Activated T-cell treated with anti-CD3 and anti-CD28 coated beads for 4 hours (primary cell): ENCODE data around the gene RALGAPB.
"Not testable (repeated sequence)": the region's sequence is repeated elsewhere in the genome, so short reads cannot be mapped to it uniquely, and the experiment has no call there.

Source experiments
- DNase-seq: peaks from one replicate; pipeline ENCODE4 v3.0.0-alpha.2; 2020

RALGAPB gene

DNA sequence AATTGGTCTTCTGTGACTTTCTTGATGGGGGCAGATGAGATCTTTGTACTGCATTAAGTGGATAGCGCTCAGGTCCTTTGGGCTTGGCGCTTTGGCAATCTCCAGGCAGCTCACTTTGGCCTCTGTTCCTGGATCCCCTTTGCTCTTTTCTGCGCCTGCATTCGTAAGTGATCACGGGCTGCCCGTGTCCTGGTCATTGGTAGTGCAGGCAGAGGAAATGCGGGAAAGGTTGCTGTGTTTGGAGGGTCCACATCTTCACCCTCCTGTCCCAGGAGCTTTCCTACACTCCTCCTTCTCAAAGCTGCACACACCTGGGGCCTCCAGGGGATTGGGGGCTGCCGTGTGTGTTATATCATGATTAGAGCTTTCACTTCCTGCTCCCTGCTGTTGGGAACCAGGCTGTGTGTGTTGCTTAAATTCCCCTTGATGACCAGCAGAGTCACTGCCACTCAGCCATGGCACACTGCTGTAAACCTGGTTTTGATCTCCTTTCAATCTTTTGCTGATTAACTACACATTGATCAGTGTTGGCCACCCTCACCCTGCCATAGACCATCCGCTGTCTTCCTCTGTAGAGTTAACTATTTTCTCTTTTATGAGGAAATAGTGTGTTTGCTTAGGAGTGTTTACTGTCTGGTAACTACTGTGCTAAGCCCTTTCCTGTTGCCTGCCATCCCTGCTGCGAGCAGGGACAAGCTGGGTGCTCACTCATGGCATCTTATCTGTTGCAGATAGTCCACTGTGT is 24.5 kb upstream of the RALGAPB start:
- DNase-seq: no peak

DNA sequence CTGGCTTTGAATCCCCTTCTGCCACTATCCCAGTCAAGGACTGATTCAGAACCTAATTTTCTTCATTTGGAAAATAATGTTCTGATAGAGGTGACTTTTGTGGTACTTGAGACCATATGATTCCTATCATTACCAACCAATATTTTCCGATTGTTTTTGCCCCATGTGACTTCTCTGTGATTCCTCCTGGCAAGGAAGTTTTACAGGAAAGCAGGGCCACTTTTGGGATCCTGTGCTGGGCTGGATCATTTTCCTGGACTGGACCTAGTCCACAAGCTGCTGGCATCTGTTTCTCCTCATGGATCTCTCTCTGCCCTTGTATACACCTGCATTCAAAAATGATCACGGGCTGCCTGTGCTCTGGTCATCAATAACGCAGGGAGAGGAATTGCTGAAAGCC is 23.6 kb upstream of the RALGAPB start:
- no peak for DNase-seq

DNA sequence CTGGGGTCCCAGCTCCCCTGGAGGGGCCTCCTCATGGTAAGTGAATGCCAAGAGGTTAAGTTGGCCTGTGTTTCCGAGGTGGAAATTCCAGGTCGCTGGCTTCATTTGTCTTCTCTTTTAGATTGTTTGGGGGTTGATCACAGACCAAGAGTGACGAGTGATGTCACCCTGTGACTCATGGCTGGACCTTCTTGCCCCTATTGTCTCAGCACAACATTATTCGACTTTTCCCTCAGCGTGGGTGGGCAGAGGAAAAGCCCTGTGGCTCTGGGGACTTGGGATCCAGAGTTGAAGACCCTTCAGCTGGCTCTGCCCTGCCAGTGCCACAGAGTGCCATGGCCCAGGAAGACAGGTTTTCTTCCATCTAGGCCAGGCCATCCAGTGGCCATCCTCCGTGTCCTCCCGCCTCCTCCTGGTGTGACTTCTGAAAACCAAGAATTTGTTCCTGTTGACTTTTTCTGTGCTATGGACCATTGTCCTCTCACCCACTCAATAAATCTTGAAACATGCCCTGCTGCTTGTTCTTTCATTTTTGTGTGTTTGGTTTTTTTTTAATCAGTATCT is 22.1 kb upstream of the RALGAPB start:
- DNase-seq: no peak

DNA sequence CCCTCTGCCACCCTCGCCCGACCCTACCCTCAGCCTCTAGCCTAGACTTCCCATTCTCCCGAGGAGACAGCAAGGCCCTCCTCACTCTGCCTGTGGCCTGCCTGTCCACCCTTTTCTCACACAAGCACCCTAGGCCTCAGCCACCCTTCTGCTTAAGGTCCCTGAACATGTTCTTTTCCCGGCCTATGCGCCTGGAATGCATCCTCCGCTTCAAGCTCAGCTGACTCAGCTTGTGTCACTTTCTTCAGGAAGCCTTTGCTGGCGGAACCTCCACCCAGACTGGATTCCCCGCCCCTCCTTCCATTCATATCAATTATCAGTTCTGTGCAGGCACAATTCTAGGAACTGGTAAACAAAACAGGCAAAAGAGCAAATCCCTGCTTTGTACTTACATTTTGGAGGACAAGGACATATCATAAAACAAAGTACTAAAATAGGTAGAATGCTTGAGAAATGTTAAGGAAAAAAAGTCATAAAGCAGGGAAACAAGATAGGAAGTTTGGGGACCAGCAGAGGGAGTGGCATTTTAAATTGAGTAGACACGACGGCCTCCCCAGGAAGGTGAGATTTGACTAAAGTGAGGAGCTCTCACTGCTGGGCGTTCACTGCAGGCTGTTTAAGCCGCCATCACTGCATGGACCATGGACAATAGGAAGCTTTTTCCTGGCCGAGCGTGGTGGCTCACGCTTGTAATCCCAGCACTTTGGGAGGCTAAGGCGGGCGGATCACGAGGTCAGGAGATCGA is 19.6 kb upstream of the RALGAPB start:
- no peak for DNase-seq

DNA sequence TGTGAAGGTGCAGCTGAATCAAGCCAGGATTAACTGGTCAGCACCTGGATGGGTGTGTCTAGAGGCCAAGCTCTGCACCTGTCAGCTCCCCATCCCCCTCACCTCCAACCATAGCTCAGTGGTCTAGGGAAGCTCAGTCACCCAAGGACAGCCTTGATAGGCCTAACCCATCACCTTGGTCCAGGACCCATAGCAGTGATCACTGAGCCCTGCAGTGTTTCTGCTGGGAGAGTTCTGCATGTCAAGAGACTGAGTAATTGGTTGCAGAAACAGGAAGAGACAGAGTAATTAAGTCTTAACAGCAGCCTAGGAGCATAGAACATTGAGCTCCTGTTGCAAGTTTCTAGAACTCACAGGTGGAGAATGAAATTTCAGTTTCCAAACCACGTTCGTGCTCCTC is 18.7 kb upstream of the RALGAPB start:
- DNase-seq: no peak

DNA sequence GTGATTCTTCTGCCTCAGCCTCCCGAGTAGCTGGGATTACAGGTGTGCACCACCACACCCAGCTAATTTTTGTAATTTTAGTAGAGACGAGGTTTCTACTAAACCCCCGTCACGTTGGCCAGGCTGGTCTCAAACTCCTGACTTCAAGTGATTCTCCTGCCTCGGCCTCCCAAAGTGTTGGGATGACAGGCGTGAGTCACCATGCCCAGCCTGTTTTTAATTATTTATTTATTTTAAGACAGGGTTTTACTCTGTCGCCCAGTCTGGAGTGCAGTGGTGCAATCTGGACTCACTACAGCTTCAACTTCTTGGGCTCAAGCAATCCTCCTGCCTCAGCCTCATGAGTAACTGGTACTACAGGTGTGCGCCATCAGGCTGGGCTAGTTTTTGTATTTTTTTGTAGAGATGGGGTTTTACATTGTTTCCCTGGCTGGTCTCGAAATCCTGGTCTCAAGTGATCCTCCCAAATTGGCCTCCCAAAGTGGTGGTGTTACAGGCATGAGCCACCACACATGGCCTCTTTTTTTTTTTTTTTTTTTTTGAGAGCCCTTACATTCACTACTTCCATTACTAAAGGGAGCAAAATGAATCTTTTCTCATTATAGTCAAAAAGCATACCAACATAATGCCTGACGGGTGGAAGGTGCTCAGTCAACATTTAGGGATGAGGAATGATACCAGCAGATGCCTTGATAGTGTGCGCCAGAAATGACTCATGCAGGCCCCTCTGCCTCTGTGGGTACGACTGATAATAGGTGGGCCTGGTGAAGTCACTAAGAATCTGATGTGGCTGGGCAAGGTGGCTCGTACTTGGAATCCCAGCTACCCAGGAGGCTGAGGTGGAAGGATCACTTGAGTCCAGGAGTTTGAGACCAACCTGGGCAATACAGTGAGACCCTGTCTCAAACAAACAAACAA is 17.8 kb upstream of the RALGAPB start:
- DNase-seq: no peak

DNA sequence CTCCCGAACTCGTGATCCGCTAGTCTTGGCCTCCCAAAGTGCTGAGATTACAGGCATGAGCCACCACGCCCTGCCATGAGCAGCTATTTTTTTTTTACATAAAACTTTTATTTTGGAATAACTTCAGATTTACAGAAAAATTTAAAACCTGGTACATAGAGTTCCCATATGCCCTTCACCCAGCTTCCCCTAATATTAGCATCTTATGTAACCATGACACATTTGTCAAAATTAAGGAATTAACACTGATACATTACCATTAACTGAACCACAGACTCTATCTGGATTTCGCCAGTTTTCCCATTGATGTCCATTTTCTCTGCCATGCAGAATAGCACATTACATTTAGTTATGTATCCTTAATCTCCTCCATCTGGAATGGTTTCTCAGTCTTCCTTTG is 14.3 kb upstream of the RALGAPB start:
- no peak for DNase-seq

DNA sequence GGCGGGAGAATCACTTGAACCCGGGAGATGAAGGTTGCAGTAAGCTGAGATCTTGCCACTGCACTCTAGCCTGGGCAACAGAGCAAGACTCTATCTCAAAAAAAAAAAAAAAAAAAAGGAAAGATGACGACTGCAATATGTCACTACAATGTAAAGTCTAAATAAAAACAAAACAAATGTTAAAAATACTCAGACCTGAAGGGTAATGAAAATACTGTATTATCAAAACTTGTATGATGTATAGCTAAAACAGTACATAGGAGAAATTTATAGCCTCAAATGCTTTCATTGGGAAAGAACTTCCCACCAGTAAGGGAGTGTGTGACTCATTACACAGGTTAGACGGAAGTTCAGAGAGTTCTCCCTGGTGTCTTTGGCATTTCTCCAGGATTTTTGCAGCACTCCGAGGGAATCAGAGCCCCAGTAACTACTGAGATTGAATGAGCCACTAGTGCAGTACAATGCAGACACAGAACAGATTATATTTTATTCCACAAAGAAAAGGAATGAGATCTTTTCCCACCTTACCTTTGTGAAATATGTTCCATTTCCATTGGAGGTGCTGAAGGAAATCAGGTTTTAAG is 12.5 kb upstream of the RALGAPB start:
- DNase-seq: no peak

DNA sequence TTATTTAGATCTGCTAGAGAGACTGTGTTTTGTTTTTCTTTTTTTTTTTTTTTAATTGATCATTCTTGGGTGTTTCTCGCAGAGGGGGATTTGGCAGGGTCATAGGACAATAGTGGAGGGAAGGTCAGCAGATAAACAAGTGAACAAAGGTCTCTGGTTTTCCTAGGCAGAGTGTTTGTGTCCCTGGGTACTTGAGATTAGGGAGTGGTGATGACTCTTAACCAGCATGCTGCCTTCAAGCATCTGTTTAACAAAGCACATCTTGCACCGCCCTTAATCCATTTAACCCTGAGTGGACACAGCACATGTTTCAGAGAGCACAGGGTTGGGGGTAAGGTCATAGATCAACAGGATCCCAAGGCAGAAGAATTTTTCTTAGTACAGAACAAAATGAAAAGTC is 12.0 kb upstream of the RALGAPB start:
- not testable (repeated sequence) for DNase-seq

DNA sequence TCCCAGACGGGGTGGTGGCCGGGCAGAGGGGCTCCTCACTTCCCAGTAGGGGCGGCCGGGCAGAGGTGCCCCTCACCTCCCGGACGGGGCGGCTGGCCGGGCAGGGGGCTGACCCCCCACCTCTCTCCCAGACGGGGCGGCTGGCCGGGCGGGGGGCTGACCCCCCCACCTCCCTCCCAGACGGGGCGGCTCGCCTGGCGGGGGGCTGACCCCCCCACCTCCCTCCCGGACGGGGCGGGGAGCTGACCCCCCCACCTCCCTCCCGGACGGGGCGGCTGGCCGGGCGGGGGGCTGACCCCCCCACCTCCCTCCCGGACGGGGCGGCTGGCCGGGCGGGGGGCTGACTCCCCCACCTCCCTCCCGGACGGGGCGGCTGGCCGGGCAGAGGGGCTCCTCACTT is 11.5 kb upstream of the RALGAPB start:
- not testable (repeated sequence) for DNase-seq

DNA sequence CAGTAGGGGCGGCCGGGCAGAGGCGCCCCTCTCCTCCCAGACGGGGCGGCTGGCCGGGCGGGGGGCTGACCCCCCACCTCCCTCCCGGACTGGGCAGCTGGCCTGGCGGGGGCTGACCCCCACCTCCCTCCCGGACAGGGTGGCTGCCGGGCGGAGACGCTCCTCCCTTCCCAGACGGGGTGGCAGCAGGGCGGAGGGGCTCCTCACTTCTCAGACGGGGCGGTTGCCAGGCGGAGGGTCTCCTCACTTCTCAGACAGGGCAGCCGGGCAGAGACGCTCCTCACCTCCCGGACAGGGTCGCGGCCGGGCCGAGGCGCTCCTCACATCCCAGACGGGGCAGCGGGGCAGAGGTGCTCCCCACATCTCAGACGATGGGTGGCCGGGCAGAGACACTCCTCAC is 11.1 kb upstream of the RALGAPB start:
- DNase-seq: not testable (repeated sequence)

DNA sequence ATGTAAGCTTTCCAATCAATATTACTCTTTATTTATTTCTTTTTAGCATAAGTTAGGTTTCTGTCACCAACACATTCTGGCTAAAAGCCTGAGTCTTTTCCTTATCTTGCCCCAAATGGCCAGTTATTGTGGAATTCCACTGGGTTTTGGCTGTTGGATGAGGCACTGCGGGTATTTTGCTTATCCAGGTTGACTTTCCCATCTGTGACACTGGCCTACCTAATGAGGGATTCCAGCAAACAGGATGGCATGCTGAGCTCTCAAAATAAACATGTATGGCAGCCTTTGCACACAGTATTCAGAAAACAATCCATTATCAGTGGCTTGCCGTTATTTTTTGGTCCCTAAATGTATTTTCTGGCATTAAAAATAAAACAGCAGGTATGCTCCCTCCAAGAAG is 6.5 kb upstream of the RALGAPB start:
- DNase-seq: no peak

DNA sequence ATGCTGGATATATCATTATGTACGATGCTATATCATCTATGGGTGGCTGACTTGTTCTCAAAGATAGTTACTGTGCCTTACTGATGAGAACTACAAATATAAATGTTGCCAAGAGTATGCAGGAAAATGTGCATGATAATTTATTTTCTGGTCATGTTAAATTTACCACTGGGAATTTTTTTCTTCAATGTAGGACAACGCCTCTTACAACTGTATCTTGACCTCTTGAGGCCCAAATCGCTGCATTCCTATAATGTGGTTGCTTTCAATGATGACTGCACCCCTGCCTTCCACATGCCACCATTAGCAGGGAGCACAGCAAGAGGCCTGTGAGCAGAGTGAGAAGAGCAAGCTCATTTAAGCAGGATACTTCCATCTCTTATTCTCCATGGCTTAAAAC is 5.7 kb upstream of the RALGAPB start:
- DNase-seq: no peak

DNA sequence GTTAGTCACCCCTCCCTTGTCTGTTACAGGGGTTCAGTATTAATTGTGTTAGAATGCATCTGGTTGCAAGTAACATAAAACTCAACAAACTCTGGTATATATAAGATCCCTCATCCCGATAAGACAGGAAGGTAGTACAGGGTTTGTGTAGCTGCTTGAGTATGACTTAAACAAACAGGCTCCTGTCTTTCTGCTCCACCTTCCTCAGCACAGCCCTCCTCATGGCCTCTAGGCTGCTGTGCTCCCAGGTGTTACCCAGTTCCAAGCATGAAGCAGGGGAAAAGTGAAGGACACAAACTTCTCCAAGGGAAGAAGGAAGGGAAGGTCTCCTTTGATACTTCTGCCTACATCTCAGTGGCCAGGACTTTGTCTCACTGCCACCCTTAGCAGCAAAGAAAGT is 1.4 kb upstream of the RALGAPB start:
- no peak for DNase-seq

DNA sequence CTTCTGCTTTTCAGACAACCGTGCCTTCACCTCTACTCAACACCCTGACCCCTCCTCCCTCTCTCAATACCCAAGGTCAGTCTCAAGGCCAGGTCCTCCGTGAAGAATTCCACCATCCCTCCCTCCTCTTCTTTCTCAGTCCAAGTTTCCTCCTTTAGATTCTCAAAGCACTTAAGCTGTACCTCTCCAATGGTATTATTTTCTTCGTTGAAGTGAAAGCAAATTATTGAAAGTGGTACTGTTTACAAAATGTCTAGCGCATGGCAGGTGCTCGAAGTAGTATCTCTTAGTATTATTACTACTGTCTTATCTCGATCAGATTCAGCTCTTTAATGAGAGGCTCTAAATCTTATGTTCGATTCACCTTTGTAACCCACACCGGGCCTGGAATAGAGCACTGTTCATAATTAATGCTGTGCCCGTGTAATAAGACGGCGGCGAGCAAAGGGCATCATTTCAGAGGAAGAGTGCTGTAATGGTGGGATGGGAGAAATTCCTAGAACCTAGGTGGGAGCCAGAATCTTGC is 593 bp upstream of the RALGAPB start:
- no peak for DNase-seq

DNA sequence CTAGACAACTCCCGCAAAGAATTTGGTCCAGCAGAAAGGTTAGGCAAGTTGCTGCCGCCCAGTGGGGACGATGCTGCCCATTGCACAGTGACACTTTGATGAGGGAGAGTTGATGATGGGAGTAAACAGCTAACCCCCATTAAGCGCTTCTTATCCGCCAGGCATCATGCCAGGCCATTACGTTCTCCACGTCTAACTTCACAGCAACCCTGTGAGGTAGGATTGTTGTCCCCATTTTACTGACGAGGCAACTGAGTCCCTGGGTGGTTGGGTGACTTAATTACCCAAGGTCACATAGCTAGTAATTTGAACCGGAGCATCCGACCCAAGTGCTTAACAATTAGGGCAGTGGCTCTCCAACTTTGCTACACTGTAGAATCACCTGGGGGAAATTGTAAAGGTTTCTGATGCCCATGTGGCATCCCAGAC is 738 bp downstream of the RALGAPB start:
- no peak for DNase-seq

DNA sequence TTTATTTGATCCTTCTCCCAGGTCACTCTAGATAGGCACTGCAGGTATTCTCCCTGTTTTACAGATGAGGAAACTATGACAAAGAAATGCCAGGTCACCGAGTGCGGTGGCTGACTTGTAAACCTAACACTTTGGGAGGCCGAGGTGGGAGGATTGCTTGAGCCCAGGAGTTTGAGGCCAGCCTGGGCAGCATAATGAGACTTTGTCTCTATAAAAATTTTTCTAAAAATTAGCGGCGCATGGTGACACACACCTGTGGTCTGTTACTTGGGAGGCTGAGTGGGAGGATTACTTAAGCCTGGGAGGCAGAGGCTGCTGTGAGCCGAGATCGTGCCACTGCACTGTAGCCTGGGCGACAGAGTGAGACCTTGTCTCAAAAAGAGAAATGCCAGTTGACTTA is 5.1 kb downstream of the RALGAPB start:
- no peak for DNase-seq

DNA sequence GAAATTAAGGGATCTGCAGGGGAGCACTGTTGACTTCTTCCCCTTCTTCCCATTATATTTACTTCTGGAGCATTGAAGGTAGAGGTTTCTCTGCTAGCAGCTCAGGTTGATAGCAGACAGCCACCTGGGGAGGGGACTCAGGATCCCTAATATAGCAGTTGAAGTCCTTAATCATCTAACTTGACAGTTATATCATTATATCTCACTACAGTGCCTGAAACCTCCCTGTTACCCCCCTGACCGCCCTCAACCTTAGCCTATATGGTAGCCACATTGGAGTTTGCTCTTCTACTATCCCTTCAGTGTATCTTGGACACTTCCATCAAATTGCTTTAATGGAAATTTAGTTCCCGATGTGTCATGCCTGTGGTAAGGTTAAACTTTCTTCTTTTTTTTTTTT is 7.0 kb downstream of the RALGAPB start:
- DNase-seq: no peak

DNA sequence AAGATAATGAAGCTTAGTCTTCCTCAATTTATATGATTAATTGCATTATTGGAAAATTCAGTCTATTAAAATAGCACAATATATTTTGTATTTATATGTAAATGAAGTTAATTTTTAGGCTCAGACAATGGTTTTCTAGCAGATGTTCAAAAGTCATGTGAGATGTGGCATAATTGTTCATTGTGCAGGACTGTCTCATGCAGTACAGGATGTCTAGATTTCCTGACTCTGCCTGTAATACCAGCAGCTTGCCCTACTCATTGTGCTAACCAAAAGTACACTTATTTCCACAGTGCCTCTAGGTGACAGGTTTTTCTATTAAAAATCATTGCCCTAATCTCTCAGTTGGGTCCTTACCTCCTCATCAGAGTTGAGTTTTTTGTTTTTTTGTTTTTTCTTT is 12.4 kb downstream of the RALGAPB start:
- no peak for DNase-seq

DNA sequence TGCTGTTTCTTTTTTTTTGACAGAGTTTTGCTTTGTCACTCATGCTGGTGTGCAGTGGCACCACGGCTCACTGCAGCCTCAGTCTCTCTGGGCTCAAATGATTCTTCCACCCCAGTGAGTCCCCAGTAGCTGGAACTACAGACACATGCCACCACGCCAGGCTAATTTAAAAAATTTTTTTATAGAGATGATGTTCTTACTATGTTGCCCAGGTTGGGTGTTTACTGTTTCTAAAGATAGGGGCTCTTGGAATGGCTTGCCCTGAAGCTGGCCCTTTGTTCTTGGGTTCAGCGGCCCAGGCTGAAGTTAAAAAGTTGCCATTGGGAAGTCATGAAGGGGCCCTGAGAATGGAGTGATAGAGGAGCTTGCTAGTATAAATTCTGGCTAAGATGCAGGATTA is 16.5 kb downstream of the RALGAPB start:
- DNase-seq: no peak

DNA sequence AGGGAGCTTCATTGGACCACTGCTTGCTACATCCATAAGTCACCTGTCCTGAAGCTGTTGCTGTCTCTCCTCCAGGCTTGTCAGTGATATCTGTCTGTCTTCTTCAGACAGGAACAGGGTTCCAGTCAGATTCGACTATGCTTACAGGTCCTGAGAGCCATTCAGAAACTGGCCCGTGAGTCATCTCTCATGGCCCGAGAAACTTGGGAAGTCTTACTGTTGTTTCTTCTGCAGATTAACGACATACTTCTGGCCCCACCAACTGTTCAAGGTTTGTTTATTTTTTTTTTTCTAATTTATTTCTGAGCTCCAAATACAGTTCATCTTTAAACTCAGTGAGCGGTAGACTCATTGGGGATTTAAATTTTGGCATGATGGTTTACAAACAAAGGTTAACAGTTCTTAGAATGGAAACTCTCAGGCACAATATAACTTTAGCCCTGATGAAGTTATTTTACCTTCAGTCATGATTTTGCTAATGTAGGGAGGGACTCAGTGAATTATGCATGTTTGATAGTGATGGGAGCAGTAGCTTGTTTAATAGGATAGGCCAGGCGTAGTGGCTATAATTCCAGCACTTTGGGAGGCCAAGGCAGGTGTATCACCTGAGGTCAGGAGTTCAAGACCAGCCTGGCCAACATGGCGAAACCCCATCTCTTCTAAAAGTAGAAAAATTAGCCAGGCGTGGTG is 24.7 kb downstream of the RALGAPB start:
- DNase-seq: no peak

DNA sequence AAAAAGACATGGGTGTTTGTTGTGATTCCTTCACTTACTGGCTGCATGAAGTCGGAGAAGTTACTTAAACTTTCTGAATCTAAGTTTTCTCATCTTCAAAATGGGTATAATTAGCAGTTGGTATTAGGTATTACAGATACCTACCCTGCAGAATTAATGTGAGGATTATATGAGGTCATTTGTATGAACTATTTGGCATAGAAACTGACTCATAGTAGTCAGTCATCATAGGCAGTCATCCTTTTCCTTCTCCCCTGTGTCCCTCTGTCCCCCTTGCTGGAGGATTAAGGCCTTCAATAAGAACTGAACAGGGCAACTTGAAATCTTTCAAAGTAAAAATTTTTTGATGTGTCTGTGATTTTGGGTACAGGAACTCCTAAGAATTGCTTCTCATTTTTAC is 26.3 kb downstream of the RALGAPB start:
- DNase-seq: no peak
